ENCODE measurements around the gene KCNJ16.

- TF ChIP-seq POLR2A (IDR thresholded peaks at IDR 0.05) (no peak), CTCF (IDR thresholded peaks at IDR 0.05) (peak; percentile 33 to 85 (median 62))
These were observed 69.3 kb downstream of the KCNJ16 start for GRCh38 chr17:70144260-70144846.
